GM21528 (cell line): Measurements from ENCODE around the gene PCDHGA6.
"Not testable (repeated sequence)": the region's sequence is repeated elsewhere in the genome, so short reads cannot be mapped to it uniquely, and the experiment has no call there.

Source experiments
- ATAC-seq: cut with Tn5 transposase; IDR thresholded peaks from one replicate; pipeline ENCODE4 v1.9.1; 2021; ENCODE audit warnings: mild to moderate bottlenecking, moderate library complexity; ENCODE audit not compliant: unreplicated experiment, low FRiP score

Gene PCDHGA6

GRCh38 chr5:141359790-141360426 lies 13.8 kb upstream of the PCDHGA6 start, which contains the start of gene PCDHGB2:
Gene PCDHGB2 (plus strand): TSS chr5:141359994. CDS start chr5:141360136, 142 bp downstream.
- no peak for ATAC-seq

- ATAC-seq: no peak
Observed at GRCh38 chr5:141360685-141361084, 13.0 kb upstream of the PCDHGA6 start.

GRCh38 chr5:141362719-141363118 lies 11.0 kb upstream of the PCDHGA6 start:
- no peak for ATAC-seq

- ATAC-seq: no peak
Observed at GRCh38 chr5:141363952-141364660, 9.6 kb upstream of the PCDHGA6 start, which contains the start of gene PCDHGA5. Gene PCDHGA5 (plus strand): TSS chr5:141364162. CDS start chr5:141364331, 169 bp downstream.

GRCh38 chr5:141366016-141366896 lies 7.4 kb upstream of the PCDHGA6 start:
- no peak for ATAC-seq

- peak; percentile 57 for ATAC-seq
Observed at GRCh38 chr5:141369994-141370848, 3.5 kb upstream of the PCDHGA6 start, which contains the start of gene PCDHGB3. Gene PCDHGB3 (plus strand): TSS chr5:141370242. CDS start chr5:141370395, 153 bp downstream.

- ATAC-seq: no peak
Observed at GRCh38 chr5:141371572-141372475, 1.9 kb upstream of the PCDHGA6 start.

GRCh38 chr5:141374627-141375026 lies 936 bp downstream of the PCDHGA6 start:
- ATAC-seq: no peak

- not testable (repeated sequence) for ATAC-seq
Observed at GRCh38 chr5:141375444-141376155, 1.9 kb downstream of the PCDHGA6 start.

GRCh38 chr5:141382469-141383294 lies 9.0 kb downstream of the PCDHGA6 start, which contains the start of gene PCDHGA7:
Gene PCDHGA7 (plus strand): TSS chr5:141382742. CDS start chr5:141382900, 158 bp downstream.
- no peak for ATAC-seq

- no peak for ATAC-seq
Observed at GRCh38 chr5:141383345-141383744, 9.7 kb downstream of the PCDHGA6 start.

GRCh38 chr5:141384471-141385267 lies 11.0 kb downstream of the PCDHGA6 start:
- no peak for ATAC-seq

- ATAC-seq: not testable (repeated sequence)
Observed at GRCh38 chr5:141387557-141388311, 14.0 kb downstream of the PCDHGA6 start, which contains the start of gene PCDHGB4. Gene PCDHGB4 (plus strand): TSS chr5:141387698. CDS start chr5:141387885, 187 bp downstream.

GRCh38 chr5:141388661-141389060 lies 15.0 kb downstream of the PCDHGA6 start:
- no peak for ATAC-seq

GRCh38 chr5:141389153-141390042 lies 15.7 kb downstream of the PCDHGA6 start:
- ATAC-seq: no peak
